ENCODE data around the gene RIOK3.
A peak's percentile ranks its signal among the peaks of the same experiment; 100 is the strongest.
"Not testable (repeated sequence)": the region's sequence is repeated elsewhere in the genome, so short reads cannot be mapped to it uniquely, and the experiment has no call there.

Gene RIOK3

DNA sequence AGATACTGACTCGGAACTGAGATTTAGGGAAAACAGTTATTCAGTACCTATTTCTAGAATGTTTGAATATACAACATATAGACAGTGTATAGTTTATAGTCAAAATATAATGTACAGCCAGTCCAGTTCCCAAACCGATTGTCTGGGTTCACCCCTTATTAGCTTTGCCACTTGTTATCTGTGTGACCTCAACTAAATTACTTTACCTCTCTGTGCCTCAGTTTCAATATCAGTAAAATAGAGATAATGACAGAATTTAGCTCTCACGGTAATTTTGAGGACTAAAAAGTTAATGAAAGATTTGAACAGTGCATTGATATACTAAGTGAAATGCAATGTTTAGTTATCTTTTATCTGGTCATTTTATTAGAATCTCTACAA is 750 bp upstream of the RIOK3 start:
- DNase-seq: no peak

DNA sequence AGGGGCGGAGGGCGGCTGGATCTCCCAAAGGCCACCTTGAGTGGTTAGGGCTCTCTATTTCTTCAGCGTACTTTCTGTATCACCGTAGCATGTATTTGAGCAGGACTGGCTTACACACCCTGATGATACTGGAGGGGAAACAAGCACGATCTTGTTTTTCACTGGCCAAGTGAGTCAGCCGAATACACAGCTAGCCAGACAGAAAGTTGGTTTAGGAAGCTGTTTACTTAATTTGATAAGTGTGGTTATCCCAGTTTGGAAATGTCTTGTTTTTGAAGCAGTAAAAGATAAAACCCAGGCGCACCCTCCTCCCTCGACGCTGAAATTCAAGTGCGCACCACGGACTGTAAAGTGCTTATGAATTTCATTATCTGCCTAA is 582 bp downstream of the RIOK3 start:
- peak; percentile 8 for DNase-seq

- DNase-seq: no peak
Observed at GRCh38 chr18:23456835-23457234, 3.7 kb downstream of the RIOK3 start.

- DNase-seq: no peak
Observed at GRCh38 chr18:23458830-23459529, 5.9 kb downstream of the RIOK3 start.

GRCh38 chr18:23459530-23459921 is 6.4 kb downstream of the RIOK3 start:
- DNase-seq: no peak

DNA sequence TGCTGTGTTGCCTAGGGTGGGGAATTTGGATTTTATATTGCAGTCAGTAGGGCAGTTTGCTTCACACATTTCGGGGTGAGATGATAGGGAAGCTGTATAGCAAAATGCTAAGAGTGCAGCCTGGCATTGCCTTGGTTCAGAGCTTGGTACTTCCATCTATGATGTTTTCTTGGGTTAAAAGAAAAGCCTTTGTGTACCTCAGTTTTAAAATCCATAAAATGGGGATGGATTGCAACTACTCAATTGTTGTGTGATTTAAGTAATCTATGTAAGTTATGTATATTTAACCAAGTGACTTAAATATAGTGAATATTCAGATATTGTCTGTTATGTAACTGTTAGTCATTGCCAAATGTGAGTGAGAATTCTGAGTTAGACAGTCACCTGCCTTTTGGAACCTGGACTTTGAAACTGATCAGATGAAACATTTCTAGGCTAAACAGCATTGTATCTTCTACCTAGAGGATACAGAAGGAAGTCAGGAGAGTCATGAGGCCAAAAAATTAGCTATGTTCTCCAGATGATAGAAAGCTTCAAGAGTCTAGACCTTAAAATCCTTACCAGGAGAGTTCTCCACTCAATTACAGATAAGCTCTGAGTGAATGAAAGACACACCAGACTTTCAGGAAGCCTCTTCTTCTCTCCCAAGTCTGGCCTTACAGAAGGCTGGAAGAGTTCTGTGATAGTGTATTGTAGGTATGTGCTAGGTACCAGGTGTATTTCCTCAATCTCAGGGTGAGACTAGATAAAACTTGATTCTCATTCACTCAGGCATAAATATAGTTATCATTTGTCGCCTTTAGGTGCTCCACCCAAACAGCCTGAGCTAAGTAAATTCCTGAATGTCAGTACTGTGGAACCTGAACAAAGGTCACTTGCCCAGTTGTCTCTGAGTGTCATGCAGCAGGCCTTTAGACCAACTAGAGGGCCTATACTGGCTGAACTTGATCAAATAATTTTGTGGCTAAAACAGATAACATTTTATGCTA is 7.5 kb downstream of the RIOK3 start:
- no peak for DNase-seq

DNA sequence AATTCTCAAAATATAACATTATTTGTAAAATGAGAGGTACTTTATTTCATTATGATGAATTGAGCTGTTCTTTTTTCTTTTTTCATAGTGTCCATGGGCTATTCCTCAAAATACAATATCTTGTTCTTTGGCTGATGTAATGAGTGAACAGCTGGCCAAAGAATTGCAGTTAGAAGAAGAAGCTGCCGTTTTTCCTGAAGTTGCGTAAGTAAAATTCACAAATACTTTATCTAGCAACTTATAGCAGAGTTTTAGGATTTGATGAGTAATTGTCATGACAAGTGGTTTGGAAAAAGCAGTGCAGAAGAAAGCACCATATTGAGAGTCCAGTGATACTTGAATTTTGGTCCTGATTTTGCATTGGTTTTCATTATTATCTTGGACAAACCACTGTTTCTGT is 9.8 kb downstream of the RIOK3 start:
- no peak for DNase-seq

DNA sequence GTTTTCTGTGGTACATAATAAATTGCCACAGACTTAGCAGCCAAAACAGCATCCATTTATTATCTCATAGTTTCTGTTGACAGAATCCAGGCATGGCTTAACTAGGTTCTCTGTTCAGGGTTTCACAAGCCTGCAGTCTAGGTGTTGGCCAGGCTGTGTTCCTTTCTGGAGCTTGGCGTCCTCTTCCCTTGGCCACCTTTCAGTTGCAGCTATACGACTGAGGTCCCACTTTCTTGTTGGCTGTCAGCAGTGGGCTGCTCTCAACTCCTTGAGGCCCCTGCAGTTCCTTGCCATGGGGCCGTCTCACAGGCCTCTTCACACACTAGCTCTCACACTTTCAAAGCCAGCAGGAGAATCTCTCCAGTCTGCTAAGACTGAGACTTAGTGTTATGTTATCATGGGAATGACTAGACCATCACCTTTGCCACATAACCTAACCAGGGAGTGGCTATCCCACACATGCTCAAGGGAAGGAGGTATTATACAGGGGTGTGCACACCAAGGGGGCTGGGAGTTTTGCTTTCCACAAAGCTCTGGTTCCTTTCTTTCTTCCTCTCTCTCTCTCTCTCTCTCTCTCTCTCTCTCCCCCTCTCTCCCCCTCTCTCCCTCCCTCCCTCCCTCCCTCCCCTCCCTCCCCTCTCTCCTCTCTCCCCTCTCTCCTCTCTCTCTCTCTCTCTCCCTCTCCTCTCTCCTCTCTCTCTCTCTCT is 15.8 kb downstream of the RIOK3 start:
- DNase-seq: no peak

DNA sequence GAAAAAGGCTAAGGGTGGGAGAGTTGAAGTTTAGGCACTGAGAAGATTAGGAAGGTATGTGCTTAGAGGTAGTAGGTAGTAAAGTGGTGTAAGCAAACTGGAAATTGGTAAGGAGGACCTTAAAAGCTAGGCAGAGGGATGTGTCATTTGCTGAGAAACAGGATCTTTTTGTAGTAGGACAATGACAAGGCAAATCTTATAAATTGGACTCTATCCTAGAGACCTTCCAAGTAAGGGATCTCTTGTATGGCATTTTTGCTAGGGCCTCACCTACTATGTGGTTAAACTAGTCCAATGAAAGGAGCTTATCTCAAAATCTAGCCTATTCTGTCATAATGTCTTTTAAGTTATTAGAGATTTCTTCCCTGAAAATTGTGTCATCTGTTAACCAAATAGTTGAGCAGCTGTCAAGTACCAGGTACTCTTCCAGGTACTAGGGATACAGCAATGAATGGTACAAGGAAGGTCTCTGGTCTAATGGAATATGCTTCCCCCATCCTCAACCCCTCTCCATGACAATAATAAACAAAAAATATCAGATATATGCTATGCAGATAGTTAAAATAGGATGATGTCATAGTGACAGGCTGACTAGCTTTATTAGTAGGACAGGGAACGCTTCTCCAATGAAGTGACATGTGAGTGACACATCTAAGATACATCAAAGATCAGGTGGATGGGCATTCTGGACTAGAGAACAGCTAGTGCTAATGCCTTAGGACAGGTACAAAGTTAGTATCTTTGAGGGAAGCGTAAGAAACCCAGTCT is 17.7 kb downstream of the RIOK3 start:
- no peak for DNase-seq

DNA sequence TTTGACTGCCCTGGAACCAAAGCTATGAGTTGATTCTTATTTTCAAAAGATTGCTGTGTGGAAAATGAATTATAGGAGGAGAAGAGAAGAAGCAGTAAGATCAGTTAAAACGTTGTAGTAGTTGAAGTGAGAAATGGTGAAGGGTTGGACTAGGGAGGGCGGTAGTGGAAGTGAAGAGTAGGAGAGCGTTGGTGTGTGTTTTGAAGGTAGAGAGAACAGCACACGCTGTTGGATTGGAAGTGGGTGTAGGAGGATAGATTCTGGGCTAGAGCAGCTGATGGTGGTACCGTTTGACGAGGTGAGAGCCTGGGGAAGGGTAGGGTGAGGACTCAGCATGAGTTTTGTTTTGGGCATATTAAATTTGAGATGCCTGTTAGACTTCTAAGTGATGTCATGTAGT is 18.4 kb downstream of the RIOK3 start:
- no peak for DNase-seq

- no peak for DNase-seq
Observed at GRCh38 chr18:23479829-23480505, 26.9 kb downstream of the RIOK3 start.

GRCh38 chr18:23484561-23485182 is 31.6 kb downstream of the RIOK3 start:
- no peak for DNase-seq

GRCh38 chr18:23485386-23485785 is 32.3 kb downstream of the RIOK3 start:
- DNase-seq: no peak

DNA sequence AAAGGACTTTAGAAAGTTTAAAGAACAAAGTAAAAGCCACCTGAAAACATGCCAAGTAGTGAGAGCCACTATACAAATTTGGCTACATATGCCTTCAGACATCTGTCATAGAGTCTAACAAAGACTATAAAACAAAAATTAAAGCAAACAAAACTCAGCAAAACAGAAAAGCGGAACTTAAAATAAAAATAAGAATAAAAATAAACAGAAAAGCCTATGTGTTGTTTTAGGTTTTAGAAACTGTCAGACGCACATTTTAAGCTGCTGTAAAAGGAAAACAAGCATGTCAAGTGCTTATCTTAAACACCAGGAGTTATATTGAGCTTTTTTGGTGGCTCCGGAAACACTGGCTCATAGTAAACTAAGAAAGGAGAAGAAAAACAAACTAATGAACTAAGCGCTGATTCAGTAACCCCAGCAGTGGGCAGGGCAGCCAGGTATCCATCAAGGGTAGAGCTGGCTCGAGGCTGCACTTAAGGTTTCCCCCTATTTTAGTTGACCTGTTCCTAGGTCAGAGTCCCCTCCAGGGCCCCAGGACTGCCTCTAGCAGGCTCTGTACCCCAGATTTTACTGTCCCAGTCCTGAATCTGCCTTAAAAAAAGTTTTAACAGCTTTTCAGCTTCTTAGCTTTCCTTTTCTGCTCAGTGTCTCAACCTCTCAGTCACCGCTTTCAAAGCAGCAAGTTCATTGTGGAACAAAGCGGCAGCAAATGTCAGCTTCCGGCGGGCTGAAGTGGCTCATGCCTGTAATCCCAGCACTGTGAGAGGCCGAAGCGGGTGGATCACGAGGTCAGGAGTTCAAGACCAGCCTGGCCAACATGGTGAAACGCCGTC is 34.9 kb downstream of the RIOK3 start:
- no peak for DNase-seq

DNA sequence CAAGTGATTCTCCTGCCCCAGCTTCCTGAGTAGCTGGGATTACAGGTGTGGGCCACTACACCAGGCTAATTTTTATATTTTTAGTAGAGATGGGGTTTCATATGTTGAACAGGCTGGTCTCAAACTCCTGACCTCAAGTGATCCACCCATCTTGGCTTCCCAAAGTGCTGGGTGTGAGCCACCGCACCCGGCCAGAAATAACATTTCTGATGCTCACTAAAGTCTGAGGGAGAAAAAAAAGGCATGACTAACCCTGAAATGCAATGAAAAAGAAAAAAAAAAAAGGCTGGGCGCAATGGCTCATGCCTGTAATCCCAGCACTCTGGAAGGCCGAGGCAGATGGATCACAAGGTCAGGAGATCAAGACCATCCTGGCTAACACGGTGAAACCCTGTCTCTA is 36.5 kb downstream of the RIOK3 start:
- DNase-seq: not testable (repeated sequence)

DNA sequence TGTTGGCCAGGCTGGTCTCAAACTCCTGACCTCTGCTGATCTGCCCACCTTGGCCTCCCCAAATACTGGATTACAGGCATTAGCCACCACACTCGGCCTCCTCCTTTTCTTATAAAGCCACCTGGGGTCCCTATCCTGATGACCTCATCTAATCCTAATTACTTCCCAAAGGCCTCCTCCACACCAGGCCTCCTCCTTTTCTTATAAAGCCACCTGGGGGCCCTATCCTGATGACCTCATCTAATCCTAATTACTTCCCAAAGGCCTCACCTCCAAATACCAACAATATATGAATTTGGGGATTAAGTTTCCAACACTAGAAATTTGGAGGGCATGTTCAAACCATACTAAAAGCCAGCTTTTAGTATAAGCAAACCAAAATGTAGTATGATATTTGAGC is 40.6 kb downstream of the RIOK3 start:
- DNase-seq: no peak

GRCh38 chr18:23494992-23495391 is 41.9 kb downstream of the RIOK3 start:
- DNase-seq: no peak

DNA sequence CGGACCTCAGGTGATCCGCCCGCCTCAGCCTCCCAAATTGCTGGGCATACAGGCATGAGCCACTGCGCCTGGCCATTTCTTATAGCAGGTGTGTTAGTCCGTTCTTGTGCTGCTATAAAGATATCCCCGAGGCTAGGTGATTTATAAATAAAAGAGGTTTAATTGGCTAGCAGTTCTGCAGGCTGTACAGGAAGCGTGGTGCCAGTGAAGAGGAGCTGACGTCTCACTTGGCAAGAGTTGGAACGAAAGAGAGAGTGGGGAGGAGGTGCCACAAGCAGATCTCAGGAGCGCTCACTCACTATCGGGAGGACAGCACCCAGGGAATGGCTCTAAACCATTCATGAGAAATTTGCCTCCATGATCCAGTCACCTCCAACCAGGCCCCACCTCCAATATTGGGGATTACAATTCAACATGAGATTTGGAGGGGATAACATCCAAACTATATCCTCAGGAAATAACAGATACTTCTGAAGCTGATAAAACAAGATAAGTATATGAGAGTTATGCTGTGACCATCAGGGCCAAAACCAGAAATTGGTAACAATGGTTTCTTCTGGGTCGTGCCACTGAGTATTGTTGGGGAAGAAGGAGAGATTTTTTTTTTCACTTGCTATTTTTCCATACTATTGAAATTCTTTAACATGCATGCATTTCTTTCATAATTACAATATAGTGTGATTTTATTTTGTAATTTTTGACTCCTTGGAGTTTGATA is 42.8 kb downstream of the RIOK3 start:
- DNase-seq: peak; percentile 87

DNA sequence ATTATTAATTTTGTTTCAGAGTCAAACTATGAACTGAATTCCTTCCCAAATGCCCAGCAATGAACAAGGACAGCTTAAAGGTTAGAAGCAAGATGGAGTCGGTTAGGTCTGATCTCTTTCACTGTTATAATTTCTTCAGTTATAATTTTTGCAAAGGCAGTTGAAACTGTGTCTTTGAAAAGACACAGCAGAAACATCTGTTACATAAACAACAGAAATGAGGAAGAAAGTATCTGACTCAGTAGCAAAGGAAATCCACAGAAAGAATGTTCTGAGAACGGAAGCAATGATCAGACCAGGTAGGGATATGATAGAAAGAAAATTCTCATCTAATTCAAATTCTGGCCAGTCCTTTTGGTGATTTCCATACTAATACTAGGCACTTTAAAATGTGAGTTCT is 45.0 kb downstream of the RIOK3 start:
- DNase-seq: no peak

- peak; percentile 48 for DNase-seq
Observed at GRCh38 chr18:23498877-23499276, 45.8 kb downstream of the RIOK3 start.
